Activated T-cell treated with anti-CD3 and anti-CD28 coated beads for 24 hours (primary cell): ENCODE data around the gene ENDOU.

ENCODE experiments used
- DNase-seq: peaks from one replicate; pipeline ENCODE4 v3.0.0-alpha.2; 2020; ENCODE audit warnings: low read depth

Gene ENDOU

GRCh38 chr12:47757364-47757839 lies 32.1 kb upstream of the ENDOU start:
- DNase-seq, result no peak

- DNase-seq, result peak; percentile 17
These were observed 30.6 kb upstream of the ENDOU start for GRCh38 chr12:47755655-47756562.

- DNase-seq, result no peak
These were observed 29.6 kb upstream of the ENDOU start for GRCh38 chr12:47754881-47755280.

- DNase-seq, result no peak
These were observed 28.8 kb upstream of the ENDOU start for GRCh38 chr12:47754126-47754525.

GRCh38 chr12:47753021-47754001 lies 28.0 kb upstream of the ENDOU start:
- DNase-seq, result no peak

- no peak for DNase-seq
These were observed 27.3 kb upstream of the ENDOU start for GRCh38 chr12:47752552-47752951.

- DNase-seq, result no peak
These were observed 26.8 kb upstream of the ENDOU start for GRCh38 chr12:47752121-47752520.

GRCh38 chr12:47751561-47751960 lies 26.3 kb upstream of the ENDOU start:
- no peak for DNase-seq

GRCh38 chr12:47750916-47751470 lies 25.7 kb upstream of the ENDOU start:
- DNase-seq, result no peak

- no peak for DNase-seq
These were observed 25.0 kb upstream of the ENDOU start for GRCh38 chr12:47750229-47750798.

GRCh38 chr12:47748899-47749298 lies 23.6 kb upstream of the ENDOU start:
- DNase-seq, result no peak

- no peak for DNase-seq
These were observed 23.2 kb upstream of the ENDOU start for GRCh38 chr12:47748507-47748828.

- DNase-seq, result no peak
These were observed 22.6 kb upstream of the ENDOU start for GRCh38 chr12:47747596-47748506.

GRCh38 chr12:47747126-47747525 lies 21.8 kb upstream of the ENDOU start:
- DNase-seq, result no peak

GRCh38 chr12:47746523-47746922 lies 21.2 kb upstream of the ENDOU start:
- no peak for DNase-seq

- DNase-seq, result no peak
These were observed 20.8 kb upstream of the ENDOU start for GRCh38 chr12:47746073-47746472.

GRCh38 chr12:47745485-47746041 lies 20.3 kb upstream of the ENDOU start:
- DNase-seq, result no peak

- DNase-seq, result no peak
These were observed 19.6 kb upstream of the ENDOU start for GRCh38 chr12:47744778-47745436.

GRCh38 chr12:47744005-47744651 lies 18.8 kb upstream of the ENDOU start:
- peak; percentile 26 for DNase-seq
